Vagina (tissue), 2 donors: ENCODE results near the gene ARPC5. TPM values are rescaled to one million over a fixed set of nuclear protein-coding genes. Genes with fewer than 3 reads are reported as not detected.

Experiments
- DNase-seq, 2 donors: peaks; one replicate each; pipeline ENCODE4 v3.0.0-alpha.2; 2017; ENCODE audit errors: extremely low spot score in 2 of 2
- H3K27ac ChIP-seq: fragments of 200-600 bp; sonication (generic); one replicate; pipeline ENCODE4 v1.5.1; 2019
- H3K27me3 ChIP-seq: fragments of 200-600 bp; sonication (generic); one replicate; pipeline ENCODE4 v1.5.1; 2019
- H3K36me3 ChIP-seq, 2 donors: fragments of 200-600 bp; sonication (generic); one replicate each; pipeline ENCODE4 v1.5.1; 2017 to 2019
- H3K4me1 ChIP-seq: fragments of 200-600 bp; sonication (generic); one replicate; pipeline ENCODE4 v1.5.1; 2019
- H3K4me3 ChIP-seq, 2 donors: fragments of 200-600 bp; sonication (generic); 1 replicate in 1 of 2; 2 replicates in 1 of 2; pipeline ENCODE4 v1.5.1; 2016 to 2019
- H3K9me3 ChIP-seq: fragments of 200-600 bp; sonication (generic); one replicate; pipeline ENCODE4 v1.5.1; 2019
- POLR2A ChIP-seq, 2 donors: fragments of 450-650 bp; IDR thresholded peaks; one replicate each; pipeline ENCODE4 v1.6.1; 2017; ENCODE audit warnings: antibody characterized with exemption in 2 of 2, mild to moderate bottlenecking in 2 of 2, moderate library complexity in 2 of 2
- POLR2AphosphoS5 ChIP-seq, 2 donors: sonication (generic); formaldehyde crosslinking; IDR thresholded peaks; one replicate each; pipeline ENCODE4 v1.9.0; 2017; ENCODE audit warnings: antibody characterized with exemption in 2 of 2, mild to moderate bottlenecking in 2 of 2, low read depth in 1 of 2; ENCODE audit not compliant: insufficient read depth in 1 of 2
- intact Hi-C: fragments of 100-400 bp; cut with DNase I; formaldehyde crosslinking; loops from one replicate; pipeline ENCODE4 v1.15.1; 2023
- total RNA-seq: library from RNA; depleted of rRNA; stranded (reverse); fragments of >200 nt; gene quantifications from one replicate; pipeline ENCODE4 v1.2.3, GENCODE V29; 2016
- TF ChIP-seq, protein P1 (sequence below), 3 experiments: fragments of 450-650 bp in 2 of 3; fragments of 200-600 bp in 1 of 3; sonication (generic) in 1 of 3; IDR thresholded peaks; one replicate each; pipeline ENCODE4 v1.5.1; 2017 to 2019; ENCODE audit warnings: antibody characterized with exemption in 3 of 3, mild to moderate bottlenecking in 2 of 3, moderate library complexity in 2 of 3

Gene ARPC5
- total RNA-seq, 1 donor from 2014 or later = 48.4 TPM

DNA sequence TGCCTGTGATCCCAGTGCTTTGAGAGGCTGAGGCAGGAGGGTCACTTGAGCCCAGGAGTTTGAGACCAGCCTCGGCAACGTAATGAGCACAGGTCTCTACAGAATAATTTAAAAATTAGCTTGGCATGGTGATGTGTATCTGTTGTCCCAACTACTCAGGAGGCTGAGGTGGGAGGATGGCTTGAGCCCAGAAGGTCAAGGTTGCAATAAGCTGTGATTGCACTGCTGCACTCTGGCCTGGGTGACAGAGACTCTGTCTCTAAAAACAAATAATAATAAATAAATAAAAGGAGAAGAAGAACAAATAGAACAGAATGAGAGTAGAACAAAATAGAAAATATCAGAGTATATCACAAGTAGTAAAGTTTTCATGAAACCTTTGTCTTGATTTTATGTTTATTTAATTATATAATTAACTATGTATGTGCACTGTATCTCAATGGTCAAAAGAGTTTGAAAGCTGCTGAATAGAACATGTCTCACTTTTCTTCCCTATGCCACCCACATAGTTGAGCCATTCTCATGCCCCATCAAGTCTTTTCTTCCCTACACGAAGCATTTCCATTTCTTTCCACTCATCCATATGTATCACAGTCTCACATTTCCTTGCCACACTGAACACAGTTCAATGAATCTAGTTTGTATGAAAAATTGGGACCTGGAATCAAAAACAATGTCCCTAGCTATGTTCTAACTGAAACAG is 40.5 kb upstream of the ARPC5 start:
- Histone ChIP-seq H3K36me3 (no peaks in the 10 kb centered on the region), H3K27ac (no peak overlapping the region), H3K27me3 (no peaks in the 10 kb centered on the region), H3K9me3 (no peaks in the 10 kb centered on the region), H3K4me3 (no peak overlapping the region), H3K4me1 (peaks cover 8% of the 10 kb centered on the region)
- intact Hi-C loops = no loop called here
- no peak for DNase-seq
- TF ChIP-seq POLR2A (IDR thresholded peaks at IDR 0.05) (no peak), POLR2AphosphoS5 (IDR thresholded peaks at IDR 0.05; ENCODE audit: insufficient read depth in 1 of 2, low read depth in 1 of 2) (no peak)
- TF ChIP-seq, protein P1, sequence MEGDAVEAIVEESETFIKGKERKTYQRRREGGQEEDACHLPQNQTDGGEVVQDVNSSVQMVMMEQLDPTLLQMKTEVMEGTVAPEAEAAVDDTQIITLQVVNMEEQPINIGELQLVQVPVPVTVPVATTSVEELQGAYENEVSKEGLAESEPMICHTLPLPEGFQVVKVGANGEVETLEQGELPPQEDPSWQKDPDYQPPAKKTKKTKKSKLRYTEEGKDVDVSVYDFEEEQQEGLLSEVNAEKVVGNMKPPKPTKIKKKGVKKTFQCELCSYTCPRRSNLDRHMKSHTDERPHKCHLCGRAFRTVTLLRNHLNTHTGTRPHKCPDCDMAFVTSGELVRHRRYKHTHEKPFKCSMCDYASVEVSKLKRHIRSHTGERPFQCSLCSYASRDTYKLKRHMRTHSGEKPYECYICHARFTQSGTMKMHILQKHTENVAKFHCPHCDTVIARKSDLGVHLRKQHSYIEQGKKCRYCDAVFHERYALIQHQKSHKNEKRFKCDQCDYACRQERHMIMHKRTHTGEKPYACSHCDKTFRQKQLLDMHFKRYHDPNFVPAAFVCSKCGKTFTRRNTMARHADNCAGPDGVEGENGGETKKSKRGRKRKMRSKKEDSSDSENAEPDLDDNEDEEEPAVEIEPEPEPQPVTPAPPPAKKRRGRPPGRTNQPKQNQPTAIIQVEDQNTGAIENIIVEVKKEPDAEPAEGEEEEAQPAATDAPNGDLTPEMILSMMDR (IDR thresholded peaks at IDR 0.05) = no peak

DNA sequence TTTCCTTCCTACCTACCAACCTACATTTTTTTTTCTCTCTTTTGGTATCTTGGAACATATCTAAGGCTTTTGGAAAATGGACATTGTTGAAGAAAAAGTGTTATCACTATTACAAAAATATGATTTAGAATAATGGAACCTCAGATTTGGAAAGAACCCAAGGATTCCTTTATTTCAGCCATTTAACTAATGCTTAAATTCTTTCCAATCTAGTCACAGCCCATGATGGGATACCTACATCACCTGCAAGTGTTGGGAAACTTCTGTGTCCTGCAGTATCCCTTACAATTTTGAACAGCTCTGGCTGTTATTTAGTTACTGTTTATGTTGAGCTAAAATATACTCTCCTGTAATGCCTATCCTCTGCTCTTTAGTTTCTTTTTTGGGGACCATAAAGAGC is 39.8 kb upstream of the ARPC5 start:
- Histone ChIP-seq H3K9me3 (no peaks in the 10 kb centered on the region), H3K4me3 (no peak overlapping the region), H3K36me3 (no peaks in the 10 kb centered on the region), H3K27ac (no peak overlapping the region), H3K27me3 (no peaks in the 10 kb centered on the region), H3K4me1 (peaks cover 8% of the 10 kb centered on the region)
- DNase-seq = no peak
- TF ChIP-seq POLR2A (IDR thresholded peaks at IDR 0.05) (no peak), POLR2AphosphoS5 (IDR thresholded peaks at IDR 0.05; ENCODE audit: insufficient read depth in 1 of 2, low read depth in 1 of 2) (no peak)
- TF ChIP-seq, protein P1 (IDR thresholded peaks at IDR 0.05) = no peak
- intact Hi-C loops = no loop called here

DNA sequence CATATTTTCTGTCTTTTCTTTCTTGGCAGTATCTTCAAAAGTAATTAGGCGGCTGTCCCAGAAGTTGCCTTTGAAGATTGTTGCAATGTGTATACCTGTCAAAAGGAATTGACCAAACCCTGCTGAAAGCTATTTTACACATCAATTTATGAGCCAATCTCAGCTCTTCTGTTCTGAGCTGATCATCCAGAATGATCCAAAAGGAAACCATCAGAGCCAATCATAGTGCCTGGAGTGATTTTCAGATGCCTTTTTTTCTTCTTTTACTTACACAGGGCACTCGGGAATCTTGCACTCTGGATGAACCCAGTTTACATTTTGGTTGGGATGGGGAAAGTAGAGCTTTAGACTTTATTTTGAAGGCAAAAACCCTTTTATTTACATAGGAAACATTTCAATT is 39.3 kb upstream of the ARPC5 start:
- peaks cover 8% of the 10 kb centered on the region for H3K4me1 ChIP-seq
- no peaks in the 10 kb centered on the region for H3K27me3 ChIP-seq
- DNase-seq = no peak
- intact Hi-C loops = no loop called here
- H3K4me3 ChIP-seq = no peak overlapping the region
- H3K27ac ChIP-seq = no peak overlapping the region
- TF ChIP-seq, protein P1 (IDR thresholded peaks at IDR 0.05) = no peak
- TF ChIP-seq POLR2AphosphoS5 (IDR thresholded peaks at IDR 0.05; ENCODE audit: insufficient read depth in 1 of 2, low read depth in 1 of 2) (no peak), POLR2A (IDR thresholded peaks at IDR 0.05) (no peak)
- H3K9me3 ChIP-seq = no peaks in the 10 kb centered on the region
- no peaks in the 10 kb centered on the region for H3K36me3 ChIP-seq

DNA sequence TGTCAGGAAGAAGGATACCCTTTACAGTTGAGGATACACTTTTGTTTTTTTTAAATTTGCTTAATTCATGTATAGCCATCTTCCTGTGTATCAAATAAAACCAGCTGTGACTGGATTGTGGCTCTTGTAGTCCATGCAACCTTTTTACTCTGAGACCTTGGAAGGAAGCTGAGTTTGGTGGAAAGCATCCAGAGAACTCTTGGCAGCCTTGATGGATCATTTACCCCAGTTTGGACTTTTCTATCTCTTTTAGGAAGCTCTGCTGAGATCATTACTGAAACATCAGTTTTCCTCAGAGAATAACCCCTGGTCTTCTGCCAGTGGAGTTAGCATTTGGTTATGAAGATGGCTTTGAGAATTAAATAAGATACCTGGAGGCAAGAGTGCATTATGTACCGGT is 38.8 kb upstream of the ARPC5 start:
- TF ChIP-seq, protein P1 (IDR thresholded peaks at IDR 0.05) = no peak
- TF ChIP-seq POLR2A (IDR thresholded peaks at IDR 0.05) = no peak
- H3K9me3 ChIP-seq = no peaks in the 10 kb centered on the region
- no peaks in the 10 kb centered on the region for H3K36me3 ChIP-seq
- H3K4me3 ChIP-seq = no peak overlapping the region
- intact Hi-C loops = no loop called here
- H3K27ac ChIP-seq = no peak overlapping the region
- no peak for DNase-seq
- H3K4me1 ChIP-seq = peaks cover 8% of the 10 kb centered on the region
- H3K27me3 ChIP-seq = no peaks in the 10 kb centered on the region

DNA sequence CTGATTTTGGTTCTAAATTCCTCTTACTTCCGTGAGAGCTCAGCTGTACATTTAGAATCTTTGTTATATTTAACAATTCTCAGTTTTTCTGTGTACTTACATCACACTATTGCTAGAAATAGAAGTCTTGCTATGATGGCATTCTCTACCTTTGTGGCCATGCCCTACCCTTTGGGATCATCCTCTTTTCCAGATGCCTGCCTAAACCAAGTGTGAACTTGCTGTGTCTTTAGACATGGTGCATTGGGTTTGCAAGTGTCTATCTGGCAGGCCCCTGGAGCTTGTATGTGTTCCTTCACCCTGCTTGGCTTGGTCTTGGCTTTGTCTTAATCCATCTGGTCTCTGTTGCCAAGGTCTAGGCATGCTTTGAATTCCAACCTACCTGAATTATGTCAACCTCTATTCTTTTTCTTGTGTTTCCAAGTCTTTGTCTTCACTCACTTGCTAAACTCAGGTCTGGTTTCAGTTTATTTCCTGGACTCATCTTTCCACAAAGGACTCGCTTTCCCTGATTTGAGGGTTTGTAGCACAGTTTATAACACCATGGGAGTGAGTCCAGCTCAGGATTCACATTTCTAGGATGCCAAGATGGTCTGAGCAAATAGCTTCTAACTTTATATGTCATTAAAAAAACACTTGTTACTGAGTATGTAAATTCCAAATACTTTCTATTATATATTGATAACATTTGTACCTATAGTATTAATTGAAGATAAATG is 38.2 kb upstream of the ARPC5 start:
- Histone ChIP-seq H3K27me3 (no peaks in the 10 kb centered on the region), H3K27ac (no peak overlapping the region), H3K4me3 (no peak overlapping the region), H3K4me1 (peaks cover 8% of the 10 kb centered on the region), H3K36me3 (no peaks in the 10 kb centered on the region), H3K9me3 (no peaks in the 10 kb centered on the region)
- intact Hi-C loops = no loop called here
- TF ChIP-seq POLR2AphosphoS5 (IDR thresholded peaks at IDR 0.05; ENCODE audit: insufficient read depth in 1 of 2, low read depth in 1 of 2) = no peak
- no peak for TF ChIP-seq POLR2A (IDR thresholded peaks at IDR 0.05)
- TF ChIP-seq, protein P1 (IDR thresholded peaks at IDR 0.05) = no peak
- no peak for DNase-seq
